ENCODE measurements around the gene ACTL8.

DNA sequence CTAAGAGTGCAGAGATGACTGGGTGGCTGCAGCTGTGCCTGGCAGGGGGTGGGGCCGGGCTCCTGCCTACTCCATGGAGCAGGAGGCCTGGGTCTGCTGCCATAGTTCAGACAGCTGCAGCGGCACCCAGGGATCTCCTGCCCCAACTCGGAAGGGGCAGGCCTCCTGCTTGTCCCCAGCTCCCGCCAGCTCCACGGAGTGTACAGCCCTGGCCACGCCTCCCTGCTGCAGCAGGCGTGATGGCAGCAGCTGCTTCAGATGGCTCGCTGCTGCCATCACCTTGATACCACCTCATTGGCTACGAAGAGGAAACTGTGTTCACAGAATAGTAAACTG is 35.9 kb downstream of the ACTL8 start:
- TF ChIP-seq, protein P1, sequence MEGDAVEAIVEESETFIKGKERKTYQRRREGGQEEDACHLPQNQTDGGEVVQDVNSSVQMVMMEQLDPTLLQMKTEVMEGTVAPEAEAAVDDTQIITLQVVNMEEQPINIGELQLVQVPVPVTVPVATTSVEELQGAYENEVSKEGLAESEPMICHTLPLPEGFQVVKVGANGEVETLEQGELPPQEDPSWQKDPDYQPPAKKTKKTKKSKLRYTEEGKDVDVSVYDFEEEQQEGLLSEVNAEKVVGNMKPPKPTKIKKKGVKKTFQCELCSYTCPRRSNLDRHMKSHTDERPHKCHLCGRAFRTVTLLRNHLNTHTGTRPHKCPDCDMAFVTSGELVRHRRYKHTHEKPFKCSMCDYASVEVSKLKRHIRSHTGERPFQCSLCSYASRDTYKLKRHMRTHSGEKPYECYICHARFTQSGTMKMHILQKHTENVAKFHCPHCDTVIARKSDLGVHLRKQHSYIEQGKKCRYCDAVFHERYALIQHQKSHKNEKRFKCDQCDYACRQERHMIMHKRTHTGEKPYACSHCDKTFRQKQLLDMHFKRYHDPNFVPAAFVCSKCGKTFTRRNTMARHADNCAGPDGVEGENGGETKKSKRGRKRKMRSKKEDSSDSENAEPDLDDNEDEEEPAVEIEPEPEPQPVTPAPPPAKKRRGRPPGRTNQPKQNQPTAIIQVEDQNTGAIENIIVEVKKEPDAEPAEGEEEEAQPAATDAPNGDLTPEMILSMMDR (IDR thresholded peaks at IDR 0.05) = no peak
- TF ChIP-seq POLR2A (IDR thresholded peaks at IDR 0.05) = no peak

Measured in esophagus squamous epithelium (tissue), 4 donors.